ENCODE results near the gene IQCE.

The IQCE gene

GRCh38 chr7:2612445-2613097 is 53.8 kb downstream of the IQCE start:
- Histone ChIP-seq H3K36me3 (ENCODE audit: control insufficient read depth, insufficient read depth, low read length) (no peaks in the 10 kb centered on the region), H3K9ac (ENCODE audit: low read depth, low read length) (no peak overlapping the region), H3K9me3 (ENCODE audit: control insufficient read depth, insufficient read depth, low read length) (no peaks in the 10 kb centered on the region), H3K4me1 (ENCODE audit: control insufficient read depth, insufficient read depth, low read length) (peaks cover 12% of the 10 kb centered on the region), H3K27me3 (ENCODE audit: control insufficient read depth, insufficient read depth, low read length) (no peaks in the 10 kb centered on the region), H3K4me3 (ENCODE audit: low read depth, low read length) (no peak overlapping the region)

- Histone ChIP-seq H3K4me3 (ENCODE audit: low read depth, low read length) (no peak overlapping the region), H3K4me1 (ENCODE audit: control insufficient read depth, insufficient read depth, low read length) (peaks cover 12% of the 10 kb centered on the region), H3K9me3 (ENCODE audit: control insufficient read depth, insufficient read depth, low read length) (no peaks in the 10 kb centered on the region), H3K9ac (ENCODE audit: low read depth, low read length) (no peak overlapping the region), H3K27me3 (ENCODE audit: control insufficient read depth, insufficient read depth, low read length) (no peaks in the 10 kb centered on the region), H3K36me3 (ENCODE audit: control insufficient read depth, insufficient read depth, low read length) (no peaks in the 10 kb centered on the region)
Observed at GRCh38 chr7:2613098-2613930, 54.5 kb downstream of the IQCE start.

GRCh38 chr7:2613931-2614600 is 55.3 kb downstream of the IQCE start:
- Histone ChIP-seq H3K4me1 (ENCODE audit: control insufficient read depth, insufficient read depth, low read length) (peaks cover 12% of the 10 kb centered on the region), H3K36me3 (ENCODE audit: control insufficient read depth, insufficient read depth, low read length) (no peaks in the 10 kb centered on the region), H3K27me3 (ENCODE audit: control insufficient read depth, insufficient read depth, low read length) (no peaks in the 10 kb centered on the region), H3K9me3 (ENCODE audit: control insufficient read depth, insufficient read depth, low read length) (no peaks in the 10 kb centered on the region), H3K4me3 (ENCODE audit: low read depth, low read length) (no peak overlapping the region), H3K9ac (ENCODE audit: low read depth, low read length) (no peak overlapping the region)

GRCh38 chr7:2614631-2615330 is 56.0 kb downstream of the IQCE start:
- no peaks in the 10 kb centered on the region for H3K9me3 ChIP-seq (ENCODE audit: control insufficient read depth, insufficient read depth, low read length)
- H3K36me3 ChIP-seq (ENCODE audit: control insufficient read depth, insufficient read depth, low read length) = no peaks in the 10 kb centered on the region
- peaks cover 12% of the 10 kb centered on the region for H3K4me1 ChIP-seq (ENCODE audit: control insufficient read depth, insufficient read depth, low read length)
- no peak overlapping the region for H3K4me3 ChIP-seq (ENCODE audit: low read depth, low read length)
- H3K9ac ChIP-seq (ENCODE audit: low read depth, low read length) = no peak overlapping the region
- no peaks in the 10 kb centered on the region for H3K27me3 ChIP-seq (ENCODE audit: control insufficient read depth, insufficient read depth, low read length)

- Histone ChIP-seq H3K27me3 (ENCODE audit: control insufficient read depth, insufficient read depth, low read length) (no peaks in the 10 kb centered on the region), H3K9me3 (ENCODE audit: control insufficient read depth, insufficient read depth, low read length) (no peaks in the 10 kb centered on the region), H3K4me1 (ENCODE audit: control insufficient read depth, insufficient read depth, low read length) (peaks cover 12% of the 10 kb centered on the region), H3K9ac (ENCODE audit: low read depth, low read length) (no peak overlapping the region), H3K4me3 (ENCODE audit: low read depth, low read length) (no peak overlapping the region), H3K36me3 (ENCODE audit: control insufficient read depth, insufficient read depth, low read length) (no peaks in the 10 kb centered on the region)
Observed at GRCh38 chr7:2616387-2617324, 57.9 kb downstream of the IQCE start.

- no peaks in the 10 kb centered on the region for H3K27me3 ChIP-seq (ENCODE audit: control insufficient read depth, insufficient read depth, low read length)
- H3K9ac ChIP-seq (ENCODE audit: low read depth, low read length) = no peak overlapping the region
- H3K4me3 ChIP-seq (ENCODE audit: low read depth, low read length) = no peak overlapping the region
- no peaks in the 10 kb centered on the region for H3K36me3 ChIP-seq (ENCODE audit: control insufficient read depth, insufficient read depth, low read length)
- H3K4me1 ChIP-seq (ENCODE audit: control insufficient read depth, insufficient read depth, low read length) = peaks cover 11% of the 10 kb centered on the region
- H3K9me3 ChIP-seq (ENCODE audit: control insufficient read depth, insufficient read depth, low read length) = no peaks in the 10 kb centered on the region
Observed at GRCh38 chr7:2617325-2617905, 58.6 kb downstream of the IQCE start.

- Histone ChIP-seq H3K4me3 (ENCODE audit: low read depth, low read length) (no peak overlapping the region), H3K9ac (ENCODE audit: low read depth, low read length) (no peak overlapping the region), H3K36me3 (ENCODE audit: control insufficient read depth, insufficient read depth, low read length) (no peaks in the 10 kb centered on the region), H3K4me1 (ENCODE audit: control insufficient read depth, insufficient read depth, low read length) (peaks cover 9% of the 10 kb centered on the region), H3K27me3 (ENCODE audit: control insufficient read depth, insufficient read depth, low read length) (no peaks in the 10 kb centered on the region), H3K9me3 (ENCODE audit: control insufficient read depth, insufficient read depth, low read length) (no peaks in the 10 kb centered on the region)
Observed at GRCh38 chr7:2619116-2619515, 60.3 kb downstream of the IQCE start.

- peaks cover 9% of the 10 kb centered on the region for H3K4me1 ChIP-seq (ENCODE audit: control insufficient read depth, insufficient read depth, low read length)
- H3K9me3 ChIP-seq (ENCODE audit: control insufficient read depth, insufficient read depth, low read length) = no peaks in the 10 kb centered on the region
- H3K27me3 ChIP-seq (ENCODE audit: control insufficient read depth, insufficient read depth, low read length) = no peaks in the 10 kb centered on the region
- H3K4me3 ChIP-seq (ENCODE audit: low read depth, low read length) = no peak overlapping the region
- no peaks in the 10 kb centered on the region for H3K36me3 ChIP-seq (ENCODE audit: control insufficient read depth, insufficient read depth, low read length)
- H3K9ac ChIP-seq (ENCODE audit: low read depth, low read length) = peak overlapping the region; percentile 47
Observed at GRCh38 chr7:2621061-2621828, 62.5 kb downstream of the IQCE start.

GRCh38 chr7:2621948-2622640 is 63.3 kb downstream of the IQCE start:
- Histone ChIP-seq H3K27me3 (ENCODE audit: control insufficient read depth, insufficient read depth, low read length) (no peaks in the 10 kb centered on the region), H3K9ac (ENCODE audit: low read depth, low read length) (no peak overlapping the region)

More at GRCh38 chr7:2621948-2622640, 63.3 kb downstream of the IQCE start:
- Histone ChIP-seq H3K4me1 (ENCODE audit: control insufficient read depth, insufficient read depth, low read length) (peaks cover 6% of the 10 kb centered on the region), H3K9me3 (ENCODE audit: control insufficient read depth, insufficient read depth, low read length) (no peaks in the 10 kb centered on the region), H3K4me3 (ENCODE audit: low read depth, low read length) (no peak overlapping the region), H3K36me3 (ENCODE audit: control insufficient read depth, insufficient read depth, low read length) (no peaks in the 10 kb centered on the region)

All from iPS-15b (cell line).